Ovary (tissue), 9 donors: ENCODE data around the gene LYPD4. TPM values are rescaled to one million over a fixed set of nuclear protein-coding genes. Genes with fewer than 3 reads are reported as not detected.
A peak's percentile ranks its signal among the peaks of the same experiment; 100 is the strongest.

ENCODE experiments used
- DNase-seq, 5 donors: peaks; one replicate each; pipeline ENCODE4 v3.0.0-alpha.2; 2019 to 2020
- H3K27ac ChIP-seq, 2 donors: fragments of 200-600 bp; one replicate each; pipeline versions ENCODE4 v1.5.1 to v1.8.0; 2019 to 2022
- H3K27me3 ChIP-seq: fragments of 200-600 bp; one replicate; pipeline ENCODE4 v1.8.0; 2022
- H3K36me3 ChIP-seq: fragments of 200-600 bp; sonication (generic); one replicate; pipeline ENCODE4 v1.5.1; 2019
- H3K4me1 ChIP-seq: one replicate; pipeline ENCODE4 v1.8.1; 2013; ENCODE audit warnings: mild to moderate bottlenecking, moderate library complexity; ENCODE audit not compliant: insufficient read depth
- H3K4me3 ChIP-seq: fragments of 200-600 bp; sonication (generic); one replicate; pipeline ENCODE4 v1.5.1; 2017
- H3K9me3 ChIP-seq, 2 donors: fragments of 200-600 bp in 1 of 2; sonication (generic) in 1 of 2; one replicate each; pipeline versions ENCODE4 v1.5.1 to v1.8.1; 2013 to 2019; ENCODE audit warnings: mild to moderate bottlenecking in 1 of 2, moderate library complexity in 1 of 2
- EP300 ChIP-seq: sonication (generic); formaldehyde crosslinking; IDR thresholded peaks from one replicate; pipeline ENCODE4 v1.6.1; 2017; ENCODE audit warnings: antibody characterized with exemption
- POLR2A ChIP-seq: fragments of 450-650 bp; IDR thresholded peaks from one replicate; pipeline ENCODE4 v1.6.1; 2017; ENCODE audit warnings: antibody characterized with exemption, mild to moderate bottlenecking, moderate library complexity
- WGBS, 3 donors: extraction: QIAGEN DNeasy Blood & Tissue Kit in 1 of 3; methylation state at CpG; one replicate each; pipeline versions ENCODE4 v1.1.5 to v1.1.7; 2013 to 2017; 5-methylcytosine and 5-hydroxymethylcytosine counted together
- intact Hi-C, 4 donors: fragments of 100-400 bp; cut with DNase I; formaldehyde crosslinking; loops; one replicate each; pipeline versions ENCODE4 v1.11.0 to v1.15.1; 2022 to 2023
- polyA plus RNA-seq, 2 donors: library from polyadenylated mRNA; stranded (reverse); fragments of 200-250 nt in 1 of 2; fragments of 350-450 nt in 1 of 2; fragmentation: Illumina TruSeq in 1 of 2; extraction: RNeasy Lipid Tissue Mini Kit (QIAGEN cat#74804) in 1 of 2; gene quantifications; one replicate each; pipeline ENCODE4 v1.2.3, GENCODE V29; 2013 to 2014
- total RNA-seq, 7 donors: library from RNA; depleted of rRNA in 2 of 7; stranded (reverse); fragments of >200 nt in 2 of 7; fragmentation: NEBNext Ultra II Directional in 3 of 7; extraction: Animal tissue kit (Norgen Biotek cat#: 25700) in 3 of 7; gene quantifications; one replicate each; pipeline versions ENCODE4 v1.1.0 to v1.2.4, GENCODE V29; 2016 to 2023
- TF ChIP-seq, protein P1 (sequence below), 3 donors: fragments of 450-650 bp in 2 of 3; fragments of 200-600 bp in 1 of 3; IDR thresholded peaks; one replicate each; pipeline versions ENCODE4 v1.5.1 to v1.8.0; 2016 to 2022; ENCODE audit warnings: antibody characterized with exemption in 3 of 3, mild to moderate bottlenecking in 1 of 3
- donor health status: DM: no; HTN: no; CAD: no; lungs with moderate emphysema.
- donor health status: DM: no; HTN: no; CAD: no.
- donor health status: Bipolar disorder and iron deficiency.
- donor health status: DM: yes; HTN: yes; CAD: no.
- donor health status: DM: no; HTN: no; CAD: no.
- donor health status: DM: yes; HTN: yes; CAD: no.

Gene LYPD4
- total and polyA plus RNA-seq, 9 donors = not detected

DNA sequence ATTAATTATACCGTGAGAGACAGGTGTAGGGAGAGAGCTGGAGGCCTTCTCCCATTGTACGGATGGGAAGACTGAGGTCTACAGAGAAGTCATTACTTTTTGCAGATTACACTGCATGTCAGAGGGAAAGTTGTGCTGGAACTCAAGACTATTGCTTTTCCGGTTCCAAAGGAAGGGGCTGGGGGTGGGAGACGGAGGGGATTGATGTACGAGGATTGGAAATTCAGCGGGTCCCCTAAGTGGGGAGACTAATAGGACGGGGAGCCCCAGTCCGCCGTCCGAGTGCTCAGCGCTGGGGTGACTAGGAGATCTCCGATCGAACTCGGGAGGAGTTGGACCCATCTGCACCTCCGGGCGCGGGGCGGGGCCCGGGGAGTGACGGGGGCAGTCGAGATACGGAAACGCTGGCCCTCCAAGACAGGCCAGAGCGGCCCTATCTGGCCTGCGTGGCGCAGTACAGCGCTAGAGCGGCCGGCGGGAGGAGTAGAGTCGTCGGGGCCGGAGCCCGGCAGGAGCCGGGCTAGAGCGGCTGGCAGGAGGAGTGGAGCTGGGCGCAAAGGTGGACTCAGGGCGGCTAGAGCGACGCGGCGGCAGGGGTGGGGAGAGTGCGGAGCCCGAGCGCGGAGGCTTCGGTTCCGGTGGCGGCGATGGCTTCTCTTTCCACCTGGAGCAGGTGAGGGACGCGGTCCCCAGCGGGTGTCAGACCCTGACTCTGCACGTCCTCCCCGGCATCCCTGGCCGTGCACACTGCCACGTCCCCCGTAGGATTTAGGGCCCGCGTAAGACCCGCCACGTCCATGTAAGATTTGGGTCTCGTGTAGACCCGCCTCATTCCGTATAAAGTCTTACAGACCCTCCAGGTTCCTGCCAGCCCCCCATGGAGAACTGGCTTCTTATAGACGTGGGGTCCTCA lies 39.6 kb upstream of the LYPD4 start:
- intact Hi-C loops = no loop called here
- TF ChIP-seq, protein P1, sequence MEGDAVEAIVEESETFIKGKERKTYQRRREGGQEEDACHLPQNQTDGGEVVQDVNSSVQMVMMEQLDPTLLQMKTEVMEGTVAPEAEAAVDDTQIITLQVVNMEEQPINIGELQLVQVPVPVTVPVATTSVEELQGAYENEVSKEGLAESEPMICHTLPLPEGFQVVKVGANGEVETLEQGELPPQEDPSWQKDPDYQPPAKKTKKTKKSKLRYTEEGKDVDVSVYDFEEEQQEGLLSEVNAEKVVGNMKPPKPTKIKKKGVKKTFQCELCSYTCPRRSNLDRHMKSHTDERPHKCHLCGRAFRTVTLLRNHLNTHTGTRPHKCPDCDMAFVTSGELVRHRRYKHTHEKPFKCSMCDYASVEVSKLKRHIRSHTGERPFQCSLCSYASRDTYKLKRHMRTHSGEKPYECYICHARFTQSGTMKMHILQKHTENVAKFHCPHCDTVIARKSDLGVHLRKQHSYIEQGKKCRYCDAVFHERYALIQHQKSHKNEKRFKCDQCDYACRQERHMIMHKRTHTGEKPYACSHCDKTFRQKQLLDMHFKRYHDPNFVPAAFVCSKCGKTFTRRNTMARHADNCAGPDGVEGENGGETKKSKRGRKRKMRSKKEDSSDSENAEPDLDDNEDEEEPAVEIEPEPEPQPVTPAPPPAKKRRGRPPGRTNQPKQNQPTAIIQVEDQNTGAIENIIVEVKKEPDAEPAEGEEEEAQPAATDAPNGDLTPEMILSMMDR (IDR thresholded peaks at IDR 0.05) = peak in 2 of 3 donors; percentile 18 to 24
- TF ChIP-seq EP300 (no peak), POLR2A (peak; percentile 18)
- Histone ChIP-seq H3K4me1 (peaks cover 6% of the 10 kb centered on the region), H3K4me3 (peak overlapping the region; percentile 87), H3K9me3 (no peaks in the 10 kb centered on the region), H3K27ac (no peak overlapping the region), H3K27me3 (no peaks in the 10 kb centered on the region), H3K36me3 (no peaks in the 10 kb centered on the region)
- WGBS, 3 donors = 0 to 1% (median 1%) methylated on average over 52 to 66 of the region's 66 CpGs
- peak; percentile 92 to 96 (median 93) for DNase-seq

DNA sequence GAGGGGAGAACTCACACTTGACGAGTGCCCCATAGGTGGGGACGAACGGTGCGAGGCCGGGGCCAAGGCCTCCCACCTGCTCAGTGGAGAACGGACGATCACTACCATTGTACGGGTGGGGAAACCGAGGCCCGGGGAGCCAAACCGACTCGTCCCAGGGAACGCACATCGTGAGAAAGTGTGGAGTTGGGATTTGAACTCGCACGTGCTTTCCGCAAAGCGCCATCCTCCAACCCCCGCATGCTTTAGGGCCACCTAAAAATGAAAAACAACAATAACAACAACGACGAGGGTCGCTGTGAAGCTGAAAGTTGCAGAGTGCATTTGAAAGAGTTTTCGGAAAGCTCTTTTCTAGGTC lies 39.0 kb upstream of the LYPD4 start:
- Histone ChIP-seq H3K4me3 (peak overlapping the region; percentile 87), H3K36me3 (no peaks in the 10 kb centered on the region), H3K4me1 (peaks cover 6% of the 10 kb centered on the region), H3K27ac (peak overlapping the region; percentile 5 to 76), H3K27me3 (no peaks in the 10 kb centered on the region), H3K9me3 (no peaks in the 10 kb centered on the region)
- TF ChIP-seq EP300 = no peak
- TF ChIP-seq POLR2A = no peak
- TF ChIP-seq, protein P1 (IDR thresholded peaks at IDR 0.05) = no peak
- DNase-seq = no peak
- WGBS, 3 donors = 0 to 2% (median 1%) methylated on average over 23 of the region's 23 CpGs
- intact Hi-C loops = no loop called here

DNA sequence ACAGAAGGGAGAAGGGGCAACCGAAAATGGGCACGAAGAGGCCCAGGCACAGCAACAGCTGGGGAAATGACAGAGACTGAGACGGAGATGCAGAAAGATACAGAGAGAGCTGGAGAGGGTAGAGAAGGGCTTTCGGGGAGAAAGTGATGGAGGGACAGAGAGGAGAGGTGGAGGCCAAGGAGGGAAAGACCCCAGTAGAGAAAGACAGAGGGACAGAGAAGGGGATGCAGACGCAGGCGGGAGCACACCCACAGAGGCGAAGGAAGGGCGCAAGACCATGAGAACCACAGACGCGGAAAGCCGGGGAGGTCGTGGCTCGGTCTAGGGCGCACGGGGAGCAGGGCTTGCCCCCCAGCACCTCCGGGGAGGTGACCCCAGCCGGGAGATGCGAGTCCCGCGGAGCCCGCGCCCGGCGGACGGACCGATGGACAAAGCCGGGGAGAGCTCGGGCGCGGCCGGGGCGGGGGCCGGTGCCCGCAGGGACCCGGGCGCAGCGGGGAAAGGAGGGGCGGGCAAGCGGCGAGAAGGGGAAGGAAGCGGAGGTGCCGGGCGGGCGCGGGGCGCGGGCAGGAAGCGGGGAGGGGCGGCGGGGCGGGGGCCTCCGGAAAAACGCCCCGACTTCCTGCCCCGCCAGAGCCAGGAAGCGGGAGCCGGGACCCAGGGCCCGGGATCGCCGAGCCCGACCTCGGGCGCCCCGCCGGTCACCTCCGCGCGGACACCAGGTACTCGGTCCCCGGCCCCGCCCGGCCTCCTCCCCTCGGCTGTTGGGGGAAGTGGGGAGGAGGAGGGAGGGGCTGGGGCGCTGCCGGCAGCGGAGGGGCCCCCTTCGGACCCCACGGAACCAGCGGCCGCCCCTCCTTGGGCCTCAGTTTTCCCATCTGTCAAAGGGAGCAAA lies 38.3 kb upstream of the LYPD4 start, which contains the start of gene ARHGEF1:
TSS of gene ARHGEF1 (plus strand) at position 617 of the 895 bp plus-strand sequence. CDS start 4,899 bp downstream, outside the sequence.
- TF ChIP-seq POLR2A (no peak), EP300 (no peak)
- TF ChIP-seq, protein P1 (IDR thresholded peaks at IDR 0.05) = no peak
- H3K36me3 ChIP-seq = no peaks in the 10 kb centered on the region
- peak within 1 kb of the TSS; percentile 87 for H3K4me3 ChIP-seq
- 2% methylated on average over 54 to 80 of the region's 80 CpGs for WGBS, 3 donors
- H3K27me3 ChIP-seq = no peaks in the 10 kb centered on the region
- H3K27ac ChIP-seq = peak within 1 kb of the TSS; percentile 5 to 76
- peak; percentile 49 to 72 (median 56) for DNase-seq
- H3K9me3 ChIP-seq = no peaks in the 10 kb centered on the region
- intact Hi-C loops = no loop called here
- peaks cover 6% of the 10 kb centered on the region for H3K4me1 ChIP-seq

DNA sequence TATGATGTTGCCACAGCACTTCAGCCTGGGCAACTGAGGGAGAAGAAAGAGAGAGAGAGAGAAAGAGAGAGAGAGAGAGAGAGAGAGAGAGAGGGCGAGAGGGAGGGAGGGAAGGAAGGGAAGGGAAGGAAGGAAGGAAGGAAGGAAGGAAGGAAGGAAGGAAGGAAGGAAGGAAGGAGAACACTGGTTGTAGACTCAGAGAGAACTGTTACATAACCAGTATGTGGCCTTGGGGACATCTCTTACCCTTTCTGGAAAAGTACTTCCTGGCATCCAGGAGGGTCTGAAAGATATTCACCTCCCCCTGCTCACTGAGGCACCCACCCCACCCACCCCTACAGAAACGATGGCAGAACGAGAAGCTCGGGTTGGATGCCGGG lies 35.8 kb upstream of the LYPD4 start:
- Histone ChIP-seq H3K36me3 (no peaks in the 10 kb centered on the region), H3K27me3 (no peaks in the 10 kb centered on the region), H3K9me3 (no peaks in the 10 kb centered on the region), H3K27ac (no peak overlapping the region), H3K4me1 (peaks cover 6% of the 10 kb centered on the region), H3K4me3 (no peak overlapping the region)
- intact Hi-C loops = no loop called here
- WGBS, 3 donors = 49 to 56% (median 55%) methylated on average over 5 of the region's 5 CpGs
- DNase-seq = no peak
- TF ChIP-seq EP300 = no peak
- TF ChIP-seq POLR2A = no peak
- TF ChIP-seq, protein P1 (IDR thresholded peaks at IDR 0.05) = no peak
